GM12874 (cell line): ENCODE results near the gene ASTL.

Experiments
- TF ChIP-seq, protein P1 (sequence below): IDR thresholded peaks from 2 replicates; pipeline ENCODE4 v1.5.1; 2011; ENCODE audit warnings: low read depth, mild to moderate bottlenecking, control low read depth, low read length, moderate library complexity; ENCODE audit not compliant: insufficient read depth

Gene ASTL

DNA sequence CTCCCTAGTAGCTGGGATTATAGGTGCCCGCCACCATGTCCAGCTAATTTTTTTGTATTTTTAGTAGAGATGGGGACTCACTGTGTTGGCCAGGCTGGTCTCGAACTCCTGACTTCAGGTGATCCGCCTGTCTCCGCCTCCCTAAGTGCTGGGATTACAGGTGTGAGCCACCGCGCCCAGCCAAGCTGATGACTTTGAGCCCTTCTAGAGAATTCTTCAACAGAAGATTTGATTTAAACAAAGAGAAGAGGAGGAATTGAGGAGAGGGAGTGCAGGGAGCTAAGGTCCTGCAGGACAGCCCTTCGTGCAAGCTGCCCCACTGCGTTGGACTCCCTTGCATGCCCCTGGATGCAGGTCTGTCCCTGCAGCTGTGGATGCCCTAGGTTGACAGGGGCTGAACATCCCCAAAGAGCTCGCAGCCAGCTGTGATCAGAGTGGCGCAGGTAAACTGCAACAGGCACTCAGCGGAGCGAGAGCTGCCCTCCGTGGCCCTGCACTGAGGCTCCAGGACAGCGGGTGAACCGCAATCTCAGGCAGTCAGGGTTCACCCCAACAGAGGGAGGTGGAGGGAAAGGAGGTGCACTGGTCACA, 35.6 kb downstream of the ASTL start:
- TF ChIP-seq, protein P1, sequence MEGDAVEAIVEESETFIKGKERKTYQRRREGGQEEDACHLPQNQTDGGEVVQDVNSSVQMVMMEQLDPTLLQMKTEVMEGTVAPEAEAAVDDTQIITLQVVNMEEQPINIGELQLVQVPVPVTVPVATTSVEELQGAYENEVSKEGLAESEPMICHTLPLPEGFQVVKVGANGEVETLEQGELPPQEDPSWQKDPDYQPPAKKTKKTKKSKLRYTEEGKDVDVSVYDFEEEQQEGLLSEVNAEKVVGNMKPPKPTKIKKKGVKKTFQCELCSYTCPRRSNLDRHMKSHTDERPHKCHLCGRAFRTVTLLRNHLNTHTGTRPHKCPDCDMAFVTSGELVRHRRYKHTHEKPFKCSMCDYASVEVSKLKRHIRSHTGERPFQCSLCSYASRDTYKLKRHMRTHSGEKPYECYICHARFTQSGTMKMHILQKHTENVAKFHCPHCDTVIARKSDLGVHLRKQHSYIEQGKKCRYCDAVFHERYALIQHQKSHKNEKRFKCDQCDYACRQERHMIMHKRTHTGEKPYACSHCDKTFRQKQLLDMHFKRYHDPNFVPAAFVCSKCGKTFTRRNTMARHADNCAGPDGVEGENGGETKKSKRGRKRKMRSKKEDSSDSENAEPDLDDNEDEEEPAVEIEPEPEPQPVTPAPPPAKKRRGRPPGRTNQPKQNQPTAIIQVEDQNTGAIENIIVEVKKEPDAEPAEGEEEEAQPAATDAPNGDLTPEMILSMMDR: no peak

DNA sequence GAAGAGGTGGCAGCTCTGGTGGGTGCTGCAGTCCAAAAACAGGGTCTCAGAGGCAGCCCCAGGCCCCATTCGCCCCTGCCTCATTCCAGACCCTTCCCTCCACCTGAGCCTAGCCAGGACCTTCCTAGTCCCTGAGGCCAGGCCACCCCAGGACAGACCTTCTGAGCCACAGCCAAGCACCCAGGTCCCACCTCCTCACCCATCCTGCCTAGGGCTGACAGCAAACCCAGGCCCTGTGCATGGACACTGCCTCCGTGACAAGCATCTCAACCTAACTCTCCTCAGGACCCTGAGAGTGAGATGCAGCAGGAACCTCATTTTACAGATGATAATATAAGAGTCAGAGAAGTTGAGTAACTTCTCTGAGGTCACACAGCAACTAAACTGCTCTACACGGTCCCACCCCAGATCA, 37.4 kb downstream of the ASTL start:
- TF ChIP-seq, protein P1: no peak

DNA sequence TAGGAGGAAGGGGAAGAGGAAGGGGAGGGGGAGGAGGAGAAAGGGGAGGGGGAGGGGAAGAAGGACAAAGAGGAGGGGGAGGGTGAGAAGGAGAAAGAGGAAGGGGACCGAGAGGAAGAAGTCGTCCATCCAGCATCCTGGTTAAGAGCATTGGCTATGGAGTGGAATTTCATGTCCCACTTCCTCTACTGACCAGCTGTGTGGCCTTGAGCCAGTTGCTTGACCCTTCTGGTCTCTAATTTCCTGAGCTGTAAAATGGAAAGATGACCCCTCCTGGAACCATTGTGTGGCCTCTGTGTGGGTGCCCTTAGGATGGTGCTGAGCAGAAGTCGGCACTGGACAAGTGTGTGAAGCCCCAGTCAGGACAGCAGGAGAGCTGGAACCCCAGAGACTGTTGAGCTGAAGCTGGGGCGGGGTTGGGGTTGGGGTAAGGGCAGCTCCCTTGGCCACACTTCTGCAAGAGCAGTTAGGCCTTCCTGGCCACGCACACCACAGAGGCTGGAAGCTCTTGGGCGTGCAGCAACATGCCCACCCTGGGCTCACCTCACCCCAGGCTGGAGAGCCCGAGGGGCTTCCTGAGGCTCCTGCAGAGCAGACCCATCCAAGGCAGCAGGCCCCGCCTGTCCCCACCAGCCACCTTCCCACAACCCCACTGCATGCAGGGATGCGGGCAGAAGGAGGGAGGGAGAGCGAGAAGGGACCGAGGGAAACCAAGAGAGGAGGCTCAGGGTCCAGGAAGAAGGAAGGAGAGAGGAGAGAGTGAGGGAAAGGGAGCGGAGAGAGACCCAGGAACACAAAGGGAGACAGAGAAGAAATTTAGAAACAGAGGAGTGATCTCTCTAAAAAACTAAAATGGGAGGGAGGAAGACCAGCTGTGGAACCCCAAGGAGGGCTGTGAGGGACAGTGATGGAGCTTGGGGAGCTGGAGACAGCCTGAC, 38.2 kb downstream of the ASTL start:
- TF ChIP-seq, protein P1: no peak

DNA sequence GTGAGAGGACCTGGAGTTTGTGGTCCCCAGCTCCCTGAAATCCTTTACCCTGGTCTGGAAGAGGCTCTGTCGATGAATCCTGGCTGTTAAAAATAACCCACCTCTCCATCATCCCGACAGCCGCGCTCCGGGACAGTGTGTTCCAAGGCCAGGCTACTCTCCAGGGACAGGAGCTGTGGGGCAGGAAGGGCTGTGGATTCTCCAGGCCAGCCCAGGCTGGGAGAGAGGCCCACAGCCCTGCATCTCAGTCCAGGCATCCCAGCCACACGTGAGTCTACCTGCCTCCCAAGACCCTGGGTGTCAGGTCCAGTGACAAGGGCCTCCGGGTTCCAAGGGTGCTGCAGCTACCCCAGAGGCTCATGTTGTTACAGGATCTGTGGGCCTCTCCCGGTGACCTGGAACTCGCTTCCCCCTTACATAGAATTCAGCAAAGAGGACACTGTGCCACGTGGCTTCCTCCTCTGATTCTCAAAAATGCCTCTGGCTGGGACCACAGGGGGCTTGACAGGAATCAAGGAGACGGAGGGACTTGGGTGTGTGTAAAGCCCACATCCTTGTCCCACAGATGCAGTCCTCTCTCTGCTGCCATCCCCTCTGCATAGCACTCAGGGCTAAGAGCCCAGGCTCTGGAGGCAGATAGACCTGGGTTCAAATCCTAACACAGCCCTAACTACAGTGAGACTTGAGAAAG, 39.3 kb downstream of the ASTL start:
- TF ChIP-seq, protein P1: no peak

DNA sequence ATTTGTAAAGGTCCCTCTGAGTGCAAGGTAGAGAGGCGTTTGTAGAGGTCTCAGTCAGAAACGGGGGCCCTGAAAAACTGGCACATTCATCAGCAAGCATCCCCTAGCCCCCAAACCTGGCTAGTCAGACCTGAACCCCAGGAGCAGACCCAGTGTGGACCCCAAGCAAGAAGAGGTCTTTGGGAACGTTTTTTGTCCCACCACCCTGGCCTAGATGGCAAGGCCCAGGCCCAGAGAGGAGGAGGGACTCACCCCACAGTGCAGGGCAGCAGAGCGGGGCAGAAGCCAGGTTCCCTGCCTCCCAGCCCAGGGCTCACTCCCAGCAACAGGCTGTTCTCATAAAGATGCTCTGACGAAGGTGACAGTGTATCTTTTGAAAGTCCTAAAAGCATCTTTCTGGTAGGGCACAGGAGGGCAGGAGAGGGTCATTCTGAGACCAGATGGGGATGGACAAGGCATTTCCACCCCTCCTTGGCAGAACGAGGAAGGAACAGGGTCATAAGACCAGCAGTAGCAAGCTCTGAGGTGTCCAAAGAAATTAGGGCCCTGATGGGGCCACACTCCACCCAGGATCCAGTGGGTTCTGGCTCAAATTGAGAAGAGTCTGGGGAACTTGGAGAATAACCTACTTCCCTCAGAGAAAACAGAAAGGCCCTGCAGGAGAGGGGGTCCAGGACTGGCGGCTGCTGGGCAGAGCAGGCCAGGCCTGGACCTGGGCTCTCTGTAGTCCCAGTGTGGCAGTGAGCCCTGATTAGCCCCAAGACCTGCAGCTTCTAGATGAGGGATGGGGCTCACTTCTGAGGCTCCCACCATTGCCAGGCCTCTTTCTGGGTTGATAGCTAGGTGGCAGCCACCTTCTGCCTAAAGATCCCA, 40.1 kb downstream of the ASTL start:
- TF ChIP-seq, protein P1: no peak

DNA sequence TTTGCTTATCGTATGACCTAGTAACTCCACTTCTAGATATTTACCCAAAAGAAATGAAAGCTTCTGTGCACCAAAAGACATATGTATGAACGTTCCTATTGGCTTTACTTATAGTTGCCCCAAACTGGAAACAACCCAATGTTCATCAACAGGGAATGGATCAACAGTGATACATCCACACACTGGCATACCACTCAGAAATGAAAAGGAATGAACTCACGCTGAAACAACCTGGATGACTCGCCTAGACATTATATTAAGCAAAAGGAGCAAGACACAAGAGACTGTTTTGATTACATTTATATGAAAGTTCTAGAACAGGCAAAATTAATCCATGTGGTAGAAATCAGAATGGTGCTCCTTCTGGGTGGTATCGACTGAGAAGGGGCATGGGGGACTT, 40.9 kb downstream of the ASTL start:
- TF ChIP-seq, protein P1: no peak

DNA sequence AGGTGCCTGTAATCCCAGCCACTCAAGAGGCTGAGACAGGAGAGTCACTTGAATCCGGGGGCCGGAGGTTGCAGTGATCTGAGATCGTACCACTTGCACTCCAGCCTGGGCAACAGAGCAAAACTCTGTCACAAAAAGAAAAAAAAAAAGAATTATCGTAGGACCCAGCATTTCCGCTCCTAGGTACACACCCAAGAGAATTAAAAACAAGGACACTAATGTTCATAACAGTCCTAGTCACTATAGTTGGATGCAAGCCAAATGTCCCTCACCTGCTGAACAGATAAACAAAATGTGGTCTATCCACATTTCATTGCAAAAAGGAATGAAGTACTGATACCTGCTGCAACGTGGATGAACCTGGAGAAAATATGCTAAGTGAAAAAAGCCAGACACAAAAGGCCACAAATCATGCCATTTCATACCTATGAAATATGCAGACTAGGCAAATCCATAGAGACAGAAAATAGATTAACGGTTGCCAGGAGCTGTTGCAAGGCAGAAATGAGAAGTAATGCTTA, 43.1 kb downstream of the ASTL start:
- TF ChIP-seq, protein P1: no peak
